ENCODE data around the gene GALNT18.

Gene GALNT18

GRCh38 chr11:11301212-11301611, 320.6 kb downstream of the GALNT18 start:
- no peak for TF ChIP-seq USF1 (IDR thresholded peaks at IDR 0.05)
- no peak for TF ChIP-seq YY1 (IDR thresholded peaks at IDR 0.05; ENCODE audit: low read depth)
- no peak for TF ChIP-seq EGR1 (IDR thresholded peaks at IDR 0.05)
- no peak for TF ChIP-seq FOXM1 (IDR thresholded peaks at IDR 0.05; ENCODE audit: borderline replicate concordance, low read depth)
- no peak for TF ChIP-seq MAX (IDR thresholded peaks at IDR 0.05)
- TF ChIP-seq TAF1 (IDR thresholded peaks at IDR 0.05; ENCODE audit: low read depth): no peak
- no peak for TF ChIP-seq EP300 (IDR thresholded peaks at IDR 0.05; ENCODE audit: borderline replicate concordance)
- no peak for TF ChIP-seq RAD21 (IDR thresholded peaks at IDR 0.05; ENCODE audit: low read depth)
- TF ChIP-seq ZBTB7A (IDR thresholded peaks at IDR 0.05; ENCODE audit: low read depth): no peak
- TF ChIP-seq REST (IDR thresholded peaks at IDR 0.05; ENCODE audit: low read depth): no peak
- no peak for TF ChIP-seq CEBPB (IDR thresholded peaks at IDR 0.05)
- no peak for TF ChIP-seq TCF12 (IDR thresholded peaks at IDR 0.05; ENCODE audit: low read depth)

GRCh38 chr11:11297578-11297977, 324.2 kb downstream of the GALNT18 start:
- TF ChIP-seq TCF12 (IDR thresholded peaks at IDR 0.05; ENCODE audit: low read depth) (no peak), MAX (IDR thresholded peaks at IDR 0.05) (no peak), EGR1 (IDR thresholded peaks at IDR 0.05) (no peak), RAD21 (IDR thresholded peaks at IDR 0.05; ENCODE audit: low read depth) (no peak), TAF1 (IDR thresholded peaks at IDR 0.05; ENCODE audit: low read depth) (no peak), NFIC (IDR thresholded peaks at IDR 0.05) (no peak), EP300 (IDR thresholded peaks at IDR 0.05; ENCODE audit: borderline replicate concordance) (no peak), REST (IDR thresholded peaks at IDR 0.05; ENCODE audit: low read depth) (no peak), YY1 (IDR thresholded peaks at IDR 0.05; ENCODE audit: low read depth) (no peak), CREB1 (IDR thresholded peaks at IDR 0.05; ENCODE audit: low read depth) (no peak), CEBPB (IDR thresholded peaks at IDR 0.05) (no peak), FOXM1 (IDR thresholded peaks at IDR 0.05; ENCODE audit: borderline replicate concordance, low read depth) (no peak), ZBTB7A (IDR thresholded peaks at IDR 0.05; ENCODE audit: low read depth) (no peak), USF1 (IDR thresholded peaks at IDR 0.05) (no peak)

- no peak for TF ChIP-seq EGR1 (IDR thresholded peaks at IDR 0.05)
- no peak for TF ChIP-seq MAX (IDR thresholded peaks at IDR 0.05)
- TF ChIP-seq YY1 (IDR thresholded peaks at IDR 0.05; ENCODE audit: low read depth): no peak
- no peak for TF ChIP-seq TAF1 (IDR thresholded peaks at IDR 0.05; ENCODE audit: low read depth)
- no peak for TF ChIP-seq REST (IDR thresholded peaks at IDR 0.05; ENCODE audit: low read depth)
- TF ChIP-seq FOXM1 (IDR thresholded peaks at IDR 0.05; ENCODE audit: borderline replicate concordance, low read depth): no peak
- no peak for TF ChIP-seq NFIC (IDR thresholded peaks at IDR 0.05)
- no peak for TF ChIP-seq CEBPB (IDR thresholded peaks at IDR 0.05)
- TF ChIP-seq RAD21 (IDR thresholded peaks at IDR 0.05; ENCODE audit: low read depth): no peak
- TF ChIP-seq TEAD4 (IDR thresholded peaks at IDR 0.05): no peak
- no peak for TF ChIP-seq TCF12 (IDR thresholded peaks at IDR 0.05; ENCODE audit: low read depth)
- TF ChIP-seq USF1 (IDR thresholded peaks at IDR 0.05): no peak
- TF ChIP-seq ZBTB7A (IDR thresholded peaks at IDR 0.05; ENCODE audit: low read depth): no peak
- TF ChIP-seq CREB1 (IDR thresholded peaks at IDR 0.05; ENCODE audit: low read depth): no peak
- TF ChIP-seq EP300 (IDR thresholded peaks at IDR 0.05; ENCODE audit: borderline replicate concordance): no peak
Observed at GRCh38 chr11:11296434-11296833, 325.4 kb downstream of the GALNT18 start.

- TF ChIP-seq ZBTB7A (IDR thresholded peaks at IDR 0.05; ENCODE audit: low read depth) (no peak), EGR1 (IDR thresholded peaks at IDR 0.05) (no peak), TEAD4 (IDR thresholded peaks at IDR 0.05) (no peak), CREB1 (IDR thresholded peaks at IDR 0.05; ENCODE audit: low read depth) (no peak), USF1 (IDR thresholded peaks at IDR 0.05) (no peak), TCF12 (IDR thresholded peaks at IDR 0.05; ENCODE audit: low read depth) (no peak), YY1 (IDR thresholded peaks at IDR 0.05; ENCODE audit: low read depth) (no peak), CEBPB (IDR thresholded peaks at IDR 0.05) (no peak), FOXM1 (IDR thresholded peaks at IDR 0.05; ENCODE audit: borderline replicate concordance, low read depth) (no peak), REST (IDR thresholded peaks at IDR 0.05; ENCODE audit: low read depth) (no peak), RAD21 (IDR thresholded peaks at IDR 0.05; ENCODE audit: low read depth) (no peak), EP300 (IDR thresholded peaks at IDR 0.05; ENCODE audit: borderline replicate concordance) (no peak), NFIC (IDR thresholded peaks at IDR 0.05) (no peak), TAF1 (IDR thresholded peaks at IDR 0.05; ENCODE audit: low read depth) (no peak), MAX (IDR thresholded peaks at IDR 0.05) (no peak)
Observed at GRCh38 chr11:11294551-11294855, 327.3 kb downstream of the GALNT18 start.

Data from Ishikawa (cell line).